Karpas-422 (cell line): ENCODE data around the gene UBALD1. TPM values are rescaled to one million over a fixed set of nuclear protein-coding genes. Genes with fewer than 3 reads are reported as not detected.

ENCODE experiments used
- small RNA-seq: library from RNA; depleted of rRNA; stranded (forward); fragments of <200 nt; gene quantifications from one replicate; pipeline ENCODE3, GENCODE V24; 2014
- total RNA-seq: library from RNA; depleted of rRNA; stranded (reverse); fragments of >200 nt; shearing (Covaris generic); gene quantifications from 2 replicates; pipeline ENCODE4 v1.2.3, GENCODE V29; 2014; ENCODE audit warnings: low replicate concordance; rRNA removed

UBALD1 gene
- total RNA-seq, 1 experiment from 2014 or later = 10.0 TPM

Small RNA genes within 50 kb of the gene (small RNA-seq; reads per million reads assigned to genes)
- gene RN7SL850P = not detected

Other genes with a start within 250 kb of the UBALD1 start
- 4.1 and 8.9 TPM in 2 replicates for gene VASN, start 243.0 kb downstream of the UBALD1 start, total RNA-seq
- gene CORO7, start 198.3 kb downstream of the UBALD1 start, total RNA-seq = 46.2 and 84.9 TPM in 2 replicates
- gene DNAJA3, start 189.0 kb downstream of the UBALD1 start, total RNA-seq = 56.5 and 74.7 TPM in 2 replicates
- 48.2 and 129 TPM in 2 replicates for gene NMRAL1, start 140.3 kb downstream of the UBALD1 start, total RNA-seq
- 50.1 and 76.2 TPM in 2 replicates for gene HMOX2, start 138.5 kb downstream of the UBALD1 start, total RNA-seq
- not detected in 2 replicates for gene CDIP1, start 76.1 kb downstream of the UBALD1 start, total RNA-seq
- not detected in 2 replicates for gene C16orf96, start 58.5 kb downstream of the UBALD1 start, total RNA-seq
- 16.8 and 23.0 TPM in 2 replicates for gene MGRN1, start 9.9 kb upstream of the UBALD1 start, total RNA-seq
- gene NUDT16L1, start 78.7 kb upstream of the UBALD1 start, total RNA-seq = 24.0 and 53.9 TPM in 2 replicates
- gene ANKS3, start 119.4 kb upstream of the UBALD1 start, total RNA-seq = 6.4 and 16.8 TPM in 2 replicates
- gene DNAAF8, start 119.6 kb upstream of the UBALD1 start, total RNA-seq = 0.22 and 3.7 TPM in 2 replicates
- 4.9 and 11.9 TPM in 2 replicates for gene ZNF500, start 152.3 kb upstream of the UBALD1 start, total RNA-seq
- gene SEPTIN12, start 173.5 kb upstream of the UBALD1 start, total RNA-seq = not detected in 2 replicates
- gene SMIM22, start 180.5 kb upstream of the UBALD1 start, total RNA-seq = not detected in 2 replicates
- gene ROGDI, start 187.7 kb upstream of the UBALD1 start, total RNA-seq = 9.4 and 28.4 TPM in 2 replicates
- gene GLYR1, start 232.4 kb upstream of the UBALD1 start, total RNA-seq = 23.4 and 45.8 TPM in 2 replicates
- 21.7 and 27.3 TPM in 2 replicates for gene UBN1, start 232.6 kb upstream of the UBALD1 start, total RNA-seq